Fibroblast of peridontal ligament (primary cell): ENCODE measurements around the gene ATG2B.
"Not testable (repeated sequence)": the region's sequence is repeated elsewhere in the genome, so short reads cannot be mapped to it uniquely, and the experiment has no call there.

Source experiments
- DNase-seq: peaks from one replicate; pipeline ENCODE4 v3.0.0-alpha.2; 2010; ENCODE audit errors: extremely low read depth

The ATG2B gene

GRCh38 chr14:96380735-96381134 lies 17.6 kb upstream of the ATG2B start:
- no peak for DNase-seq

GRCh38 chr14:96376093-96376492 lies 13.0 kb upstream of the ATG2B start:
- no peak for DNase-seq

- DNase-seq = no peak
Observed at GRCh38 chr14:96373538-96373937, 10.4 kb upstream of the ATG2B start.

- DNase-seq = no peak
Observed at GRCh38 chr14:96370528-96370927, 7.4 kb upstream of the ATG2B start.

GRCh38 chr14:96368534-96368933 lies 5.4 kb upstream of the ATG2B start:
- DNase-seq = no peak

GRCh38 chr14:96364962-96365361 lies 1.8 kb upstream of the ATG2B start:
- DNase-seq = no peak

GRCh38 chr14:96363751-96364336 lies 703 bp upstream of the ATG2B start:
- peak; percentile 50 for DNase-seq

GRCh38 chr14:96362071-96362964 lies 823 bp downstream of the ATG2B start:
- DNase-seq = peak; percentile 38

GRCh38 chr14:96359959-96360358 lies 3.2 kb downstream of the ATG2B start:
- DNase-seq = no peak

GRCh38 chr14:96357216-96357615 lies 5.9 kb downstream of the ATG2B start:
- DNase-seq = no peak

- no peak for DNase-seq
Observed at GRCh38 chr14:96354246-96354645, 8.9 kb downstream of the ATG2B start.

GRCh38 chr14:96352708-96353107 lies 10.4 kb downstream of the ATG2B start:
- no peak for DNase-seq

- no peak for DNase-seq
Observed at GRCh38 chr14:96351986-96352385, 11.2 kb downstream of the ATG2B start.

- no peak for DNase-seq
Observed at GRCh38 chr14:96349286-96350075, 13.7 kb downstream of the ATG2B start.

GRCh38 chr14:96347957-96348356 lies 15.2 kb downstream of the ATG2B start:
- DNase-seq = not testable (repeated sequence)

- no peak for DNase-seq
Observed at GRCh38 chr14:96345669-96346068, 17.5 kb downstream of the ATG2B start.

- DNase-seq = no peak
Observed at GRCh38 chr14:96341323-96341722, 21.8 kb downstream of the ATG2B start.

- no peak for DNase-seq
Observed at GRCh38 chr14:96338551-96338950, 24.6 kb downstream of the ATG2B start.

GRCh38 chr14:96324219-96324618 lies 38.9 kb downstream of the ATG2B start:
- no peak for DNase-seq

- DNase-seq = no peak
Observed at GRCh38 chr14:96320605-96321004, 42.5 kb downstream of the ATG2B start.

- DNase-seq = no peak
Observed at GRCh38 chr14:96318836-96319235, 44.3 kb downstream of the ATG2B start.

- DNase-seq = no peak
Observed at GRCh38 chr14:96316087-96316486, 47.1 kb downstream of the ATG2B start.

GRCh38 chr14:96310906-96311305 lies 52.2 kb downstream of the ATG2B start:
- DNase-seq = no peak
